H1 (cell line): Measurements from ENCODE around the gene LHB. TPM values are rescaled to one million over a fixed set of nuclear protein-coding genes. Genes with fewer than 3 reads are reported as not detected.

Source experiments
- BRCA1 ChIP-seq: IDR thresholded peaks from 2 replicates; pipeline ENCODE4 v1.6.1; 2012; ENCODE audit warnings: low read depth, low read length, improper control_type of control experiment
- CHD1 ChIP-seq: IDR thresholded peaks from 2 replicates; pipeline ENCODE4 v1.6.1; 2012; ENCODE audit warnings: low read depth, low read length, improper control_type of control experiment
- GABPA ChIP-seq: IDR thresholded peaks from 2 replicates; pipeline ENCODE4 v1.6.1; 2011; ENCODE audit warnings: mild to moderate bottlenecking, low read length, moderate library complexity, borderline replicate concordance; ENCODE audit not compliant: insufficient read depth
- GTF2F1 ChIP-seq: IDR thresholded peaks from 2 replicates; pipeline ENCODE4 v1.6.1; 2012; ENCODE audit warnings: low read depth, low read length, improper control_type of control experiment, borderline replicate concordance
- JUN ChIP-seq: IDR thresholded peaks from 2 replicates; pipeline ENCODE4 v1.6.1; 2011; ENCODE audit warnings: low read depth, mild to moderate bottlenecking, improper control_type of control experiment, low read length
- KDM1A ChIP-seq: fragments of 200-600, 300-600 bp; sonication (generic); IDR thresholded peaks from 2 replicates; pipeline ENCODE4 v1.7.1; 2016; ENCODE audit warnings: mild to moderate bottlenecking, low read length, borderline replicate concordance
- PHF8 ChIP-seq: fragments of 200-600 bp; sonication (generic); conservative IDR thresholded peaks from 2 replicates; pipeline ENCODE4 v1.7.1; 2012; ENCODE audit warnings: low read depth, mild to moderate bottlenecking, inconsistent platforms, low read length, moderate library complexity
- POLR2A ChIP-seq, 2 experiments: IDR thresholded peaks; 1 replicate in 1 of 2; 2 replicates in 1 of 2; pipeline ENCODE4 v1.6.1; 2011; ENCODE audit warnings: low read depth in 2 of 2, low read length in 2 of 2, mild to moderate bottlenecking in 2 of 2; ENCODE audit errors: control extremely low read depth in 1 of 2
- POLR2AphosphoS5 ChIP-seq: IDR thresholded peaks from 2 replicates; pipeline ENCODE4 v1.6.1; 2011; ENCODE audit warnings: low read depth, low read length
- POU5F1 ChIP-seq: IDR thresholded peaks from 2 replicates; pipeline ENCODE4 v1.6.1; 2011; ENCODE audit warnings: low read depth, mild to moderate bottlenecking, low read length, moderate library complexity
- RNF2 ChIP-seq: fragments of 200-900, 300-1000 bp; sonication (generic); IDR thresholded peaks from 2 replicates; pipeline ENCODE4 v1.7.1; 2016; ENCODE audit warnings: borderline replicate concordance, low read depth, mild to moderate bottlenecking, antibody characterized with exemption, low read length; ENCODE audit not compliant: poor library complexity, severe bottlenecking; ENCODE audit errors: missing control alignments
- SIN3A ChIP-seq, 2 experiments: IDR thresholded peaks in 1 of 2; conservative IDR thresholded peaks in 1 of 2; 2 replicates each; pipeline ENCODE4 v1.6.1; 2011 to 2012; ENCODE audit warnings: low read length in 2 of 2, improper control_type of control experiment in 1 of 2, low read depth in 1 of 2, mild to moderate bottlenecking in 1 of 2
- TAF1 ChIP-seq: IDR thresholded peaks from 2 replicates; pipeline ENCODE4 v1.6.1; 2011; ENCODE audit warnings: mild to moderate bottlenecking, low read depth, low read length
- TCF12 ChIP-seq: IDR thresholded peaks from 2 replicates; pipeline ENCODE4 v1.6.1; 2011; ENCODE audit warnings: low read depth, mild to moderate bottlenecking, low read length
- ZNF274 ChIP-seq: IDR thresholded peaks from 2 replicates; pipeline ENCODE4 v1.7.0; 2012; ENCODE audit warnings: low read length, borderline replicate concordance; ENCODE audit errors: extremely low read depth
- polyA plus RNA-seq, 7 experiments: library from polyadenylated mRNA; depleted of rRNA in 3 of 7; stranded (reverse) in 5 of 7; unstranded in 2 of 7; fragments of >200 nt in 5 of 7; fragments of 200-250 nt in 2 of 7; gene quantifications; 1 replicate in 5 of 7; 2 replicates in 1 of 7; 4 replicates in 1 of 7; pipeline versions ENCODE4 v1.2.1 to v1.2.3, GENCODE V29; 2011 to 2013; ENCODE audit warnings: missing spikeins in 2 of 7, mixed read lengths in 2 of 7
- total RNA-seq: library from RNA; stranded (reverse); fragmentation: NEBNext Ultra II Directional; extraction: Animal tissue kit (Norgen Biotek cat#: 25700); gene quantifications from 2 replicates; pipeline ENCODE4 v1.2.1, GENCODE V29; 2021

LHB gene
- total and polyA plus RNA-seq, 2 of the 8 experiments (the other 6 are each of a cell fraction or from before 2014, with no cell fraction given), result 0.53 TPM; not detected in 1

- TF ChIP-seq POU5F1, result no peak
- peak; percentile 89 for TF ChIP-seq TAF1
- peak in 1 of 2 experiments; percentile 77; a peak in 2 of 3 replicates for TF ChIP-seq POLR2A (IDR thresholded peaks at IDR 0.05; ENCODE audit: control extremely low read depth in 1 of 2, low read depth in 2 of 2, low read length in 2 of 2)
- TF ChIP-seq JUN, result no peak
- TF ChIP-seq PHF8, result peak; percentile 76
- TF ChIP-seq ZNF274, result no peak
- TF ChIP-seq KDM1A, result no peak
- TF ChIP-seq POLR2AphosphoS5, result peak; percentile 93
- TF ChIP-seq CHD1, result no peak
- TF ChIP-seq GABPA, result peak; percentile 92
- TF ChIP-seq SIN3A (conservative IDR thresholded peaks at IDR 0.05 in 1 of 2, IDR thresholded peaks at IDR 0.05 in 1 of 2; ENCODE audit: low read depth in 1 of 2, low read length in 2 of 2), result peak; percentile 52 to 67; a peak in 1 of 4 replicates
- no peak for TF ChIP-seq RNF2
- no peak for TF ChIP-seq TCF12
- no peak; the same call in 1 of the 2 replicates for TF ChIP-seq BRCA1
- TF ChIP-seq GTF2F1, result no peak
Measured at GRCh38 chr19:48993175-48994034, 23.5 kb downstream of the LHB start, which contains the start of the genes GYS1 and RUVBL2 (continued).
